Measurements from ENCODE around the gene ZSCAN20. TPM values are rescaled to one million over a fixed set of nuclear protein-coding genes. Genes with fewer than 3 reads are reported as not detected.

Gene ZSCAN20
- polyA plus RNA-seq, 1 donor from 2014 or later = 3.3 TPM

GRCh38 chr1:33541966-33542365, 69.5 kb downstream of the ZSCAN20 start:
- Histone ChIP-seq H4K20me1 (ENCODE audit: insufficient read depth) (no peaks in the 10 kb centered on the region), H3K9me3 (ENCODE audit: low read length) (no peaks in the 10 kb centered on the region), H3K4me3 (ENCODE audit: low read length) (no peak overlapping the region), H3K27me3 (ENCODE audit: insufficient read depth, low read depth, low read length) (no peaks in the 10 kb centered on the region), H3F3A (ENCODE audit: insufficient read depth, low read length, poor library complexity, severe bottlenecking) (no peaks in the 10 kb centered on the region), H2AFZ (ENCODE audit: low read depth, low read length) (no peak overlapping the region), H3K79me2 (replicated peaks; ENCODE audit: insufficient read depth, low read length) (no peaks in the 10 kb centered on the region), H3K4me2 (ENCODE audit: low read length) (no peak overlapping the region), H3K9ac (ENCODE audit: low read length) (no peak overlapping the region), H3K27ac (ENCODE audit: low read length) (no peak overlapping the region), H3K36me3 (ENCODE audit: insufficient read depth, low read length) (peaks cover 5% of the 10 kb centered on the region), H3K9me2 (ENCODE audit: insufficient read depth, low read length) (no peaks in the 10 kb centered on the region)
- TF ChIP-seq MXI1 (conservative IDR thresholded peaks at IDR 0.05; ENCODE audit: poor library complexity, severe bottlenecking) (no peak), CTCF (IDR thresholded peaks at IDR 0.05; ENCODE audit: poor library complexity, severe bottlenecking) (no peak), SMC3 (conservative IDR thresholded peaks at IDR 0.05; ENCODE audit: poor library complexity) (no peak), POLR2AphosphoS5 (IDR thresholded peaks at IDR 0.05) (no peak), EZH2 (IDR thresholded peaks at IDR 0.05; ENCODE audit: borderline replicate concordance, insufficient read depth, low read length, poor library complexity, severe bottlenecking) (no peak), RAD21 (conservative IDR thresholded peaks at IDR 0.05) (no peak), EP300 (conservative IDR thresholded peaks at IDR 0.05; ENCODE audit: poor library complexity, severe bottlenecking) (no peak), REST (IDR thresholded peaks at IDR 0.05; ENCODE audit: borderline replicate concordance) (no peak), TAF1 (IDR thresholded peaks at IDR 0.05; ENCODE audit: low read depth) (no peak)

Other genes with a start within 250 kb of the ZSCAN20 start
- gene ZNF362, start 216.2 kb upstream of the ZSCAN20 start, polyA plus RNA-seq = 17.6 and 20.1 TPM in 2 replicates
- 0.35 TPM in 1 of 2 replicates, not detected in the other for gene A3GALT2, start 151.5 kb upstream of the ZSCAN20 start, polyA plus RNA-seq
- 171 and 179 TPM in 2 replicates for gene PHC2, start 41.5 kb upstream of the ZSCAN20 start, polyA plus RNA-seq

Measured in neural cell (in vitro differentiated cells).